Measurements from ENCODE around the gene ZNF609. TPM values are rescaled to one million over a fixed set of nuclear protein-coding genes. Genes with fewer than 3 reads are reported as not detected.
"Not testable (repeated sequence)": the region's sequence is repeated elsewhere in the genome, so short reads cannot be mapped to it uniquely, and the experiment has no call there.

The ZNF609 gene
- total RNA-seq, 1 experiment from 2014 or later: 9.9 TPM

GRCh38 chr15:64586984-64587383 lies 126.6 kb downstream of the ZNF609 start:
- Histone ChIP-seq H3K27ac (ENCODE audit: low read length) (no peak overlapping the region), H3K9me2 (replicated peaks; ENCODE audit: low read length) (no peaks in the 10 kb centered on the region), H3F3A (ENCODE audit: low read length, unreplicated experiment) (no peaks in the 10 kb centered on the region), H3K36me3 (ENCODE audit: low read depth, low read length) (no peaks in the 10 kb centered on the region), H3K9me3 (ENCODE audit: low read length) (no peaks in the 10 kb centered on the region), H3K4me1 (ENCODE audit: insufficient read depth, low read length) (peaks cover 5% of the 10 kb centered on the region; the same call in 1 of the 2 replicates), H3K79me2 (ENCODE audit: low read length) (peaks cover 20% of the 10 kb centered on the region; the same call in 1 of the 2 replicates), H3K9ac (ENCODE audit: low read length) (no peak overlapping the region), H4K20me1 (ENCODE audit: low read length) (no peaks in the 10 kb centered on the region), H3K4me2 (ENCODE audit: low read length) (no peak overlapping the region), H3K27me3 (ENCODE audit: low read length) (no peaks in the 10 kb centered on the region), H2AFZ (ENCODE audit: low read length) (no peak overlapping the region), H3K4me3 (ENCODE audit: low read length) (no peak overlapping the region)
- no peak for DNase-seq
- CTCF ChIA-PET: no interaction called here
- TF ChIP-seq EZH2 (IDR thresholded peaks at IDR 0.05; ENCODE audit: low read length, unreplicated experiment) (no peak), CTCF (conservative IDR thresholded peaks at IDR 0.05; ENCODE audit: low read depth, low read length) (no peak), EZH2phosphoT487 (IDR thresholded peaks at IDR 0.05; ENCODE audit: borderline replicate concordance, low read length) (no peak)
- intact Hi-C loops (cut with micrococcal nuclease): no loop called here
- BruUV-seq (replicated peaks): no TSS peak
- POLR2A ChIA-PET (ENCODE audit: unreplicated experiment): interaction anchor here (0.6 kb wide), 1 partner anchor 69 kb away, joined by 3 read pairs; no protein-coding TSS in a partner anchor
- no peak for ATAC-seq

GRCh38 chr15:64589435-64590084 lies 129.2 kb downstream of the ZNF609 start:
- no peaks in the 10 kb centered on the region for H3K27me3 ChIP-seq (ENCODE audit: low read length)
- H3K79me2 ChIP-seq (ENCODE audit: low read length): peaks cover 14% of the 10 kb centered on the region; the same call in 1 of the 2 replicates
- no peak overlapping the region for H3K27ac ChIP-seq (ENCODE audit: low read length)
- no peaks in the 10 kb centered on the region for H3F3A ChIP-seq (ENCODE audit: low read length, unreplicated experiment)
- CTCF ChIA-PET: no interaction called here
- no peak overlapping the region for H3K4me2 ChIP-seq (ENCODE audit: low read length)
- H3K9ac ChIP-seq (ENCODE audit: low read length): no peak overlapping the region
- H2AFZ ChIP-seq (ENCODE audit: low read length): no peak overlapping the region
- no peak for TF ChIP-seq EZH2 (IDR thresholded peaks at IDR 0.05; ENCODE audit: low read length, unreplicated experiment)
- no peak for TF ChIP-seq CTCF (conservative IDR thresholded peaks at IDR 0.05; ENCODE audit: low read depth, low read length)
- no peak for TF ChIP-seq EZH2phosphoT487 (IDR thresholded peaks at IDR 0.05; ENCODE audit: borderline replicate concordance, low read length)
- H3K36me3 ChIP-seq (ENCODE audit: low read depth, low read length): no peaks in the 10 kb centered on the region
- H4K20me1 ChIP-seq (ENCODE audit: low read length): no peaks in the 10 kb centered on the region
- ATAC-seq (no peak), DNase-seq (no peak)
- no peaks in the 10 kb centered on the region for H3K9me3 ChIP-seq (ENCODE audit: low read length)
- POLR2A ChIA-PET (ENCODE audit: unreplicated experiment): no interaction called here
- H3K4me1 ChIP-seq (ENCODE audit: insufficient read depth, low read length): peaks cover 5% of the 10 kb centered on the region; the same call in 1 of the 2 replicates
- intact Hi-C loops (cut with micrococcal nuclease): no loop called here
- H3K4me3 ChIP-seq (ENCODE audit: low read length): no peak overlapping the region
- BruUV-seq (replicated peaks): no TSS peak
- H3K9me2 ChIP-seq (replicated peaks; ENCODE audit: low read length): no peaks in the 10 kb centered on the region

- H4K20me1 ChIP-seq (ENCODE audit: low read length); H3F3A ChIP-seq (ENCODE audit: low read length, unreplicated experiment); POLR2A ChIA-PET (ENCODE audit: unreplicated experiment); intact Hi-C loops (cut with micrococcal nuclease); H3K4me3 ChIP-seq (ENCODE audit: low read length); H3K9me3 ChIP-seq (ENCODE audit: low read length); DNase-seq; H3K27ac ChIP-seq (ENCODE audit: low read length); ATAC-seq; H3K36me3 ChIP-seq (ENCODE audit: low read depth, low read length); H3K9me2 ChIP-seq (replicated peaks; ENCODE audit: low read length); H3K4me1 ChIP-seq (ENCODE audit: insufficient read depth, low read length); BruUV-seq (replicated peaks); H3K4me2 ChIP-seq (ENCODE audit: low read length); H3K79me2 ChIP-seq (ENCODE audit: low read length); H2AFZ ChIP-seq (ENCODE audit: low read length); H3K27me3 ChIP-seq (ENCODE audit: low read length); CTCF ChIA-PET; H3K9ac ChIP-seq (ENCODE audit: low read length): not testable (repeated sequence)
These were observed 132.5 kb downstream of the ZNF609 start for GRCh38 chr15:64592845-64593244.
